ENCODE data around the gene SLC43A2. TPM values are rescaled to one million over a fixed set of nuclear protein-coding genes. Genes with fewer than 3 reads are reported as not detected.

SLC43A2 gene
- polyA plus RNA-seq, 2 of the 4 experiments (the other 2 are of a cell fraction), result 3.5 to 7.0 TPM

GRCh38 chr17:1541367-1541904 is 87.2 kb downstream of the SLC43A2 start:
- FAIRE-seq (no peak), DNase-seq (ENCODE audit: low read depth in 1 of 2, low spot score in 1 of 2) (no peak), ATAC-seq (no peak)
- no peak for TF ChIP-seq HMGXB4 (CRISPR knock-in tag; IDR thresholded peaks at IDR 0.05; ENCODE audit: borderline replicate concordance)
- no peak for TF ChIP-seq ZC3H11A (IDR thresholded peaks at IDR 0.05)
- no peak for TF ChIP-seq E2F6 (IDR thresholded peaks at IDR 0.05; ENCODE audit: borderline replicate concordance, low read depth)
- TF ChIP-seq REST (IDR thresholded peaks at IDR 0.05), result no peak
- TF ChIP-seq EHMT2 (IDR thresholded peaks at IDR 0.05; ENCODE audit: low read depth), result no peak
- TF ChIP-seq RFX5 (IDR thresholded peaks at IDR 0.05), result no peak
- no peak for TF ChIP-seq HOXB13 (CRISPR knock-in tag; IDR thresholded peaks at IDR 0.05; ENCODE audit: low read depth)
- no peak for TF ChIP-seq POLR2AphosphoS2 (conservative IDR thresholded peaks at IDR 0.05; ENCODE audit: low read length)
- no peak for TF ChIP-seq MAZ (IDR thresholded peaks at IDR 0.05; ENCODE audit: borderline replicate concordance, low read depth, low read length)
- no peak for TF ChIP-seq SMC3 (IDR thresholded peaks at IDR 0.05)
- WGBS (ENCODE audit: missing lambda C conversion rate), result 79% methylated on average over 4 of the region's 4 CpGs
- no peaks in the 10 kb centered on the region for H3K4me1 ChIP-seq
- H3K27ac ChIP-seq, result no peak overlapping the region
- CTCF ChIA-PET, result interaction anchor here (0.9 to 1.2 kb wide), 4 partner anchors 12 to 176 kb away, joined by 3 to 5 read pairs (median 3); partner anchors contain the start of gene INPP5K
- POLR2A ChIA-PET, result no interaction called here
- H3K9me3 ChIP-seq, result no peaks in the 10 kb centered on the region
- no peak overlapping the region for H3K4me3 ChIP-seq
- no peak overlapping the region for H3K4me2 ChIP-seq

- no peak for TF ChIP-seq ZSCAN20 (CRISPR knock-in tag; IDR thresholded peaks at IDR 0.05)
- TF ChIP-seq RFX5 (IDR thresholded peaks at IDR 0.05), result no peak
- TF ChIP-seq RARB (CRISPR knock-in tag; IDR thresholded peaks at IDR 0.05), result no peak
- TF ChIP-seq JUN (IDR thresholded peaks at IDR 0.05), result no peak
- TF ChIP-seq HDAC2 (IDR thresholded peaks at IDR 0.05), result no peak
- TF ChIP-seq ZFP36 (IDR thresholded peaks at IDR 0.05; ENCODE audit: borderline replicate concordance, partially characterized antibody), result no peak
- TF ChIP-seq JUNB (IDR thresholded peaks at IDR 0.05), result no peak
Measured at GRCh38 chr17:1539811-1540210, 88.8 kb downstream of the SLC43A2 start.

GRCh38 chr17:1535737-1536136 is 92.9 kb downstream of the SLC43A2 start:
- Histone ChIP-seq H3K4me1 (no peaks in the 10 kb centered on the region), H3K4me2 (no peak overlapping the region), H3K27ac (no peak overlapping the region), H3K4me3 (no peak overlapping the region), H3K9me3 (no peaks in the 10 kb centered on the region)
- ChIA-PET CTCF (interaction anchor here (0.8 to 2.4 kb wide), 4 partner anchors 9 to 94 kb away, joined by 3 to 9 read pairs (median 4); partner anchors contain the start of gene INPP5K), POLR2A (no interaction called here)
- no peak for DNase-seq (ENCODE audit: low read depth in 1 of 2, low spot score in 1 of 2)
- no peak for FAIRE-seq
- WGBS (ENCODE audit: missing lambda C conversion rate), result 96% methylated on average over 4 of the region's 4 CpGs
- ATAC-seq, result no peak
- TF ChIP-seq ZSCAN20 (CRISPR knock-in tag; IDR thresholded peaks at IDR 0.05) (no peak), HMGXB4 (CRISPR knock-in tag; IDR thresholded peaks at IDR 0.05; ENCODE audit: borderline replicate concordance) (no peak), RAD21 (conservative IDR thresholded peaks at IDR 0.05 in 1 of 2, IDR thresholded peaks at IDR 0.05 in 1 of 2) (no peak), CTCF (IDR thresholded peaks at IDR 0.05) (no peak)

More at GRCh38 chr17:1539811-1540210, 88.8 kb downstream of the SLC43A2 start:
- WGBS (ENCODE audit: missing lambda C conversion rate), result 90% methylated on average over 15 of the region's 15 CpGs
- ChIA-PET CTCF (interaction anchor here (1.0 to 1.4 kb wide), 4 partner anchors 8 to 23 kb away, joined by 3 to 4 read pairs (median 3); partner anchors contain the start of gene INPP5K), POLR2A (no interaction called here)
- H3K9me3 ChIP-seq, result no peaks in the 10 kb centered on the region
- H3K4me1 ChIP-seq, result no peaks in the 10 kb centered on the region
- H3K4me2 ChIP-seq, result no peak overlapping the region
- H3K27ac ChIP-seq, result no peak overlapping the region
- no peak for FAIRE-seq
- DNase-seq (ENCODE audit: low read depth in 1 of 2, low spot score in 1 of 2), result no peak
- H3K4me3 ChIP-seq, result no peak overlapping the region
- ATAC-seq, result no peak
